ENCODE measurements around the gene MCRIP2. TPM values are rescaled to one million over a fixed set of nuclear protein-coding genes. Genes with fewer than 3 reads are reported as not detected.

The MCRIP2 gene
- total RNA-seq, 1 experiment from 2014 or later: 22.4 TPM

DNA sequence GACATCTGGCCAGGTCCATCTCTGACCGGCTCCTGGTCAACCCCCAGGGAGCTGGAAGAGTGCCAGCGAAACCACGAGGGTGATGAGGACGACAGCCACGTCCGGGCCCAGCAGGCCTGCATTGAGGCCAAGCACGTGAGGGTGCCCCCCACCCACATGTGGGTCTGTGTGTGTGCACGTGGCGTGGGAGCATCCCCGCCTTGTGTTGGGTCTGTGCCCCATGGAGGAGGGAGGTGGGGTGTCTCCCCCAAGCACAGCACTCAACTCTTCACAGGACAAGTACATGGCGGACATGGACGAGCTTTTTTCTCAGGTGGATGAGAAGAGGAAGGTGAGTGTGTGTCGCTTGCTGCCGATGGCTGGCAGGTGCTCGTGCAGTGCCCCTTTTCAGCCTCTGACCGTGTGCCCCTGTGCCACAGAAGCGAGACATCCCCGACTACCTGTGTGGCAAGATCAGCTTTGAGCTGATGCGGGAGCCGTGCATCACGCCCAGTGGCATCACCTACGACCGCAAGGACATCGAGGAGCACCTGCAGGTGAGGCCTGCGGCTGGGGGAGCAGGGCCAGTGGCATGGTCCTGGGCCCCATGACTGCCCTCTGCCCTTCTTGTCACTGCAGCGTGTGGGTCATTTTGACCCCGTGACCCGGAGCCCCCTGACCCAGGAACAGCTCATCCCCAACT lies 40.3 kb downstream of the MCRIP2 start:
- BruUV-seq (replicated peaks): TSS peak; percentile 90
- CTCF ChIA-PET: interaction anchor here (0.5 kb wide), 1 partner anchor 17 kb away, joined by 8 read pairs; no protein-coding TSS in a partner anchor
- Histone ChIP-seq H3K4me1 (ENCODE audit: insufficient read depth, low read length, poor library complexity, severe bottlenecking) (peaks cover 33% of the 10 kb centered on the region), H3K27ac (ENCODE audit: low read depth, low read length, poor library complexity, severe bottlenecking) (peak overlapping the region; percentile 86), H3K4me3 (ENCODE audit: low read depth, low read length, poor library complexity, severe bottlenecking) (peak overlapping the region; percentile 94), H3K9me3 (ENCODE audit: low read depth, low read length, poor library complexity, severe bottlenecking) (no peaks in the 10 kb centered on the region), H3K27me3 (replicated peaks; ENCODE audit: insufficient read depth, low read depth, low read length, poor library complexity) (no peaks in the 10 kb centered on the region), H3K36me3 (ENCODE audit: insufficient read depth, low read length, poor library complexity, severe bottlenecking) (peaks cover 25% of the 10 kb centered on the region)
- no peak for DNase-seq (ENCODE audit: low spot score)
- intact Hi-C loops (cut with micrococcal nuclease; ENCODE audit: unreplicated experiment): no loop called here
- TF ChIP-seq, protein P1, sequence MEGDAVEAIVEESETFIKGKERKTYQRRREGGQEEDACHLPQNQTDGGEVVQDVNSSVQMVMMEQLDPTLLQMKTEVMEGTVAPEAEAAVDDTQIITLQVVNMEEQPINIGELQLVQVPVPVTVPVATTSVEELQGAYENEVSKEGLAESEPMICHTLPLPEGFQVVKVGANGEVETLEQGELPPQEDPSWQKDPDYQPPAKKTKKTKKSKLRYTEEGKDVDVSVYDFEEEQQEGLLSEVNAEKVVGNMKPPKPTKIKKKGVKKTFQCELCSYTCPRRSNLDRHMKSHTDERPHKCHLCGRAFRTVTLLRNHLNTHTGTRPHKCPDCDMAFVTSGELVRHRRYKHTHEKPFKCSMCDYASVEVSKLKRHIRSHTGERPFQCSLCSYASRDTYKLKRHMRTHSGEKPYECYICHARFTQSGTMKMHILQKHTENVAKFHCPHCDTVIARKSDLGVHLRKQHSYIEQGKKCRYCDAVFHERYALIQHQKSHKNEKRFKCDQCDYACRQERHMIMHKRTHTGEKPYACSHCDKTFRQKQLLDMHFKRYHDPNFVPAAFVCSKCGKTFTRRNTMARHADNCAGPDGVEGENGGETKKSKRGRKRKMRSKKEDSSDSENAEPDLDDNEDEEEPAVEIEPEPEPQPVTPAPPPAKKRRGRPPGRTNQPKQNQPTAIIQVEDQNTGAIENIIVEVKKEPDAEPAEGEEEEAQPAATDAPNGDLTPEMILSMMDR (conservative IDR thresholded peaks at IDR 0.05; ENCODE audit: low read depth, low read length): no peak
- TF ChIP-seq EZH2 (IDR thresholded peaks at IDR 0.05; ENCODE audit: borderline replicate concordance, low read depth, low read length, poor library complexity, severe bottlenecking): no peak
- POLR2A ChIA-PET (ENCODE audit: low non-redundant PET): interaction anchor here (0.6 kb wide), 1 partner anchor 14 kb away, joined by 3 read pairs; no protein-coding TSS in a partner anchor

- peak overlapping the region; percentile 63 for H3K4me3 ChIP-seq (ENCODE audit: low read depth, low read length, poor library complexity, severe bottlenecking)
- H3K4me1 ChIP-seq (ENCODE audit: insufficient read depth, low read length, poor library complexity, severe bottlenecking): peaks cover 33% of the 10 kb centered on the region
- peaks cover 27% of the 10 kb centered on the region for H3K36me3 ChIP-seq (ENCODE audit: insufficient read depth, low read length, poor library complexity, severe bottlenecking)
- no peaks in the 10 kb centered on the region for H3K27me3 ChIP-seq (replicated peaks; ENCODE audit: insufficient read depth, low read depth, low read length, poor library complexity)
- no peak for DNase-seq (ENCODE audit: low spot score)
- ChIA-PET POLR2A (ENCODE audit: low non-redundant PET) (no interaction called here), CTCF (no interaction called here)
- intact Hi-C loops (cut with micrococcal nuclease; ENCODE audit: unreplicated experiment): no loop called here
- no peak for TF ChIP-seq EZH2 (IDR thresholded peaks at IDR 0.05; ENCODE audit: borderline replicate concordance, low read depth, low read length, poor library complexity, severe bottlenecking)
- TF ChIP-seq, protein P1 (conservative IDR thresholded peaks at IDR 0.05; ENCODE audit: low read depth, low read length): no peak
- no TSS peak for BruUV-seq (replicated peaks)
- H3K27ac ChIP-seq (ENCODE audit: low read depth, low read length, poor library complexity, severe bottlenecking): peak overlapping the region; percentile 86
- no peaks in the 10 kb centered on the region for H3K9me3 ChIP-seq (ENCODE audit: low read depth, low read length, poor library complexity, severe bottlenecking)
Observed at GRCh38 chr16:682493-683395, 41.1 kb downstream of the MCRIP2 start.

DNA sequence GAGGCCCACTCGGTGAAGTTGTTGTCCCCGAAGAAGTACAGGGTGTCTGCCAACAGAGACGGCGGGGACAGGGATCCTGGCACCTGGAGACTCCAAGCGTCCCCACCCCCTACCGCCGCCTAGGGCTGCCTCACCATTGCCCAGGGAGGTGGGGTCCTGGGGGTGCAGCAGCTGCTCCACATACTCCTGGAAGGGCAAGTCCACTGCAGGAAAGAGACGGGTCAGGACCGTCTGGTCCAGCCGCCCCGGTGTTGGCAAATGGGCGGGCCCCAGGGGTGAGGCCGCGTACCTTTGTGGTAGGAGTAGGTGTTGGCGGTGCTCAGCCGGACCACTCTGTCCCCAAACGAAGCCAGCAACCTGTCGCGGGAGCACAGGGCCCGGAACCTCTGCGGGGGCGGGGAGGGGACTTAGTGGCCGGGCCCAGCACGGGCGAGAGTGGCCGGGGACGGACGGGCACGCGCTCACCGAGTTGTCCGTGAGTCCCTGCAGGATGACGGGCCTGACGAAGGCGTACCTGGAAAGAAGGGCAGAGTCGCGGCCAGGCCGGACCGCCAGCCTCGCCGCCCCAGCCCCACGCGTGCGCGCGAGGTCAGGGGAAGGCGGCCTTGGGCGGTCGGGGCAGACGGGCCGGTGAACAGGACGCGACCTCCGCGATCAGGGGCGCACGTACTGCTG lies 41.9 kb downstream of the MCRIP2 start:
- ChIA-PET CTCF (no interaction called here), POLR2A (ENCODE audit: low non-redundant PET) (no interaction called here)
- Histone ChIP-seq H3K36me3 (ENCODE audit: insufficient read depth, low read length, poor library complexity, severe bottlenecking) (peaks cover 27% of the 10 kb centered on the region), H3K27me3 (replicated peaks; ENCODE audit: insufficient read depth, low read depth, low read length, poor library complexity) (no peaks in the 10 kb centered on the region), H3K9me3 (ENCODE audit: low read depth, low read length, poor library complexity, severe bottlenecking) (no peaks in the 10 kb centered on the region), H3K4me1 (ENCODE audit: insufficient read depth, low read length, poor library complexity, severe bottlenecking) (peaks cover 33% of the 10 kb centered on the region), H3K4me3 (ENCODE audit: low read depth, low read length, poor library complexity, severe bottlenecking) (peak overlapping the region; percentile 63), H3K27ac (ENCODE audit: low read depth, low read length, poor library complexity, severe bottlenecking) (peak overlapping the region; percentile 86)
- DNase-seq (ENCODE audit: low spot score): no peak
- no TSS peak for BruUV-seq (replicated peaks)
- intact Hi-C loops (cut with micrococcal nuclease; ENCODE audit: unreplicated experiment): no loop called here
- TF ChIP-seq, protein P1 (conservative IDR thresholded peaks at IDR 0.05; ENCODE audit: low read depth, low read length): no peak
- no peak for TF ChIP-seq EZH2 (IDR thresholded peaks at IDR 0.05; ENCODE audit: borderline replicate concordance, low read depth, low read length, poor library complexity, severe bottlenecking)

Data from A673 (cell line).